ENCODE data around the gene PTPN6. TPM values are rescaled to one million over a fixed set of nuclear protein-coding genes. Genes with fewer than 3 reads are reported as not detected.

PTPN6 gene
- total and polyA plus RNA-seq, 10 of the 15 experiments (the other 5 are each of a cell fraction or from before 2014, with no cell fraction given): 229 to 457 (median 370) TPM

- TF ChIP-seq HSF1 (IDR thresholded peaks at IDR 0.05; ENCODE audit: low read depth, low read length) (no peak), IRF3 (IDR thresholded peaks at IDR 0.05) (no peak), IKZF1 (conservative IDR thresholded peaks at IDR 0.05) (no peak)
Measured at GRCh38 chr12:6966351-6966750, 15.2 kb downstream of the PTPN6 start (continued).

- CTCF ChIA-PET: interaction anchor here (0.8 to 3.2 kb wide), 10 partner anchors 8 to 144 kb away, joined by 3 to 40 read pairs (median 5); partner anchors contain the start of genes C12orf57 and RNU7-1
- Histone ChIP-seq H3K4me1 (ENCODE audit: control insufficient read depth, insufficient read depth, low read length) (peaks cover 21% of the 10 kb centered on the region), H2AFZ (ENCODE audit: control insufficient read depth, low read depth, low read length) (no peak overlapping the region), H3K79me2 (ENCODE audit: control insufficient read depth, insufficient read depth, low read length) (peaks cover 55% of the 10 kb centered on the region), H3K9ac (ENCODE audit: control insufficient read depth, insufficient read depth, low read length) (no peak overlapping the region), H3K4me2 (ENCODE audit: control insufficient read depth, insufficient read depth) (no peak overlapping the region), H3K36me3 (ENCODE audit: control insufficient read depth in 2 of 2, insufficient read depth in 2 of 2, low read length in 1 of 2) (peaks cover 30 to 34% of the 10 kb centered on the region in 2 experiments), H3K27ac (ENCODE audit: control insufficient read depth, insufficient read depth) (no peak overlapping the region), H3K27me3 (replicated peaks in 1 of 2; ENCODE audit: control insufficient read depth in 2 of 2, insufficient read depth in 2 of 2, low read length in 1 of 2) (no peaks in the 10 kb centered on the region), H4K20me1 (ENCODE audit: control insufficient read depth, insufficient read depth) (no peaks in the 10 kb centered on the region), H3K4me3 (no peak overlapping the region), H3K9me3 (replicated peaks; ENCODE audit: control insufficient read depth, insufficient read depth, low read length) (no peaks in the 10 kb centered on the region)
- intact Hi-C loops (cut with micrococcal nuclease; ENCODE audit: unreplicated experiment) (no loop called here), in situ Hi-C loops (cut with MboI) (loop anchor here (25.0 kb wide), 1 partner anchor 1670 kb away; no protein-coding TSS in a partner anchor)
- FAIRE-seq (no peak), DNase-seq (ENCODE audit: low read depth, low spot score) (no peak), ATAC-seq (no peak)
- POLR2A ChIA-PET: interaction anchor here (2.5 kb wide), 1 partner anchor 23 kb away, joined by 28 read pairs; the partner anchor contains the start of genes C12orf57 and RNU7-1
- no TSS peak for BruUV-seq (replicated peaks)
- SMC1A ChIA-PET (ENCODE audit: uncharacterized antibody, unreplicated experiment): interaction anchor here (0.9 to 3.1 kb wide), 4 partner anchors 22 to 142 kb away, joined by 3 to 36 read pairs (median 4); partner anchors contain the start of genes C1RL and LPCAT3
- RAD21 ChIA-PET (ENCODE audit: unreplicated experiment): interaction anchor here (2.0 kb wide), 1 partner anchor 23 kb away, joined by 13 read pairs; no protein-coding TSS in a partner anchor
- no peak for TF ChIP-seq STAT3 (IDR thresholded peaks at IDR 0.05; ENCODE audit: low read depth, low read length)
- no peak for TF ChIP-seq EGR1 (IDR thresholded peaks at IDR 0.05; ENCODE audit: borderline replicate concordance in 1 of 2, low read depth in 2 of 2, low read length in 2 of 2)
- no peak for TF ChIP-seq FOXM1 (IDR thresholded peaks at IDR 0.05; ENCODE audit: low read depth, low read length)
- no peak for TF ChIP-seq NFXL1 (IDR thresholded peaks at IDR 0.05; ENCODE audit: borderline replicate concordance)
- no peak for TF ChIP-seq CBFB (IDR thresholded peaks at IDR 0.05; ENCODE audit: low read depth)
- TF ChIP-seq CBX3 (IDR thresholded peaks at IDR 0.05; ENCODE audit: borderline replicate concordance, low read depth): no peak
- no peak for TF ChIP-seq POLR2AphosphoS5 (IDR thresholded peaks at IDR 0.05; ENCODE audit: low read length)
- TF ChIP-seq KAT2A (conservative IDR thresholded peaks at IDR 0.05; ENCODE audit: control insufficient read depth, low read depth, low read length): no peak
- no peak for TF ChIP-seq RFX5 (IDR thresholded peaks at IDR 0.05; ENCODE audit: low read depth, low read length)
- no peak for TF ChIP-seq ZNF687 (IDR thresholded peaks at IDR 0.05)
- no peak for TF ChIP-seq ZNF207 (IDR thresholded peaks at IDR 0.05; ENCODE audit: borderline replicate concordance)
- WGBS (ENCODE audit: insufficient coverage, insufficient replicate concordance, low lambda C conversion rate, missing lambda C conversion rate): 98% methylated on average over 8 of the region's 10 CpGs
Measured at GRCh38 chr12:6967651-6968100, 16.5 kb downstream of the PTPN6 start.

Data from GM12878 (cell line).